ENCODE measurements around the gene EPB41L4B.

EPB41L4B gene

GRCh38 chr9:109319626-109320241 lies 1.1 kb downstream of the EPB41L4B start:
- peak; percentile 5 for DNase-seq

DNA sequence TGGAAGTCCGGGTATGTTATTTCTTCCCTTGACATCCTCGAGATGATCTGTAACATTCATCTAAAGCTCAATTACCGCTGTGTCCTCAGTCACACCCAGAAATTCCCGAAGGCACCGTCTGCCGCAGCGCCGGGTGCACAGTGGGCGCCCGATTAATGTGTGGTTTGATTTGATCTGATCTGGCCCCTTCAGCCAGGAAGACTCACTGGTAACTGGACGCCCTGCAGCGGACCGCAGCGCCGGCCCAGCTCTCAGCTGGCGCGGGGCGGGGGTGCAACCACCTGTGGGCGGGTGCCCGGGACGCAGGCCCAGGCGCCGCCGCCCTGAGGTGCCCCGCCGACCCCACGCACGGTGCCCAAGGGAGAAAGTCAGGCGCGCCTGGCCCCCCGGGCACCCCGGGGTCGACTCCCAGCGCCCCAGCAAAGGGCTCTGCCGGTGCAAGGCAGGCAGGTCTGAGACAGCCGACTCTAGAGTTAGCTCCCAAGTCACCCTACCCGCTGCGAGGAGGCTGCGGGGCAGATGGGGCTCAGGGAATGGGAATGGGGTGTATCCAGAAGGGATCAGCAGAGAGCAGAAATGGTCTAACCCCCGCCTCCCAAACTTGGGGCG lies 1.7 kb downstream of the EPB41L4B start:
- DNase-seq, result no peak

DNA sequence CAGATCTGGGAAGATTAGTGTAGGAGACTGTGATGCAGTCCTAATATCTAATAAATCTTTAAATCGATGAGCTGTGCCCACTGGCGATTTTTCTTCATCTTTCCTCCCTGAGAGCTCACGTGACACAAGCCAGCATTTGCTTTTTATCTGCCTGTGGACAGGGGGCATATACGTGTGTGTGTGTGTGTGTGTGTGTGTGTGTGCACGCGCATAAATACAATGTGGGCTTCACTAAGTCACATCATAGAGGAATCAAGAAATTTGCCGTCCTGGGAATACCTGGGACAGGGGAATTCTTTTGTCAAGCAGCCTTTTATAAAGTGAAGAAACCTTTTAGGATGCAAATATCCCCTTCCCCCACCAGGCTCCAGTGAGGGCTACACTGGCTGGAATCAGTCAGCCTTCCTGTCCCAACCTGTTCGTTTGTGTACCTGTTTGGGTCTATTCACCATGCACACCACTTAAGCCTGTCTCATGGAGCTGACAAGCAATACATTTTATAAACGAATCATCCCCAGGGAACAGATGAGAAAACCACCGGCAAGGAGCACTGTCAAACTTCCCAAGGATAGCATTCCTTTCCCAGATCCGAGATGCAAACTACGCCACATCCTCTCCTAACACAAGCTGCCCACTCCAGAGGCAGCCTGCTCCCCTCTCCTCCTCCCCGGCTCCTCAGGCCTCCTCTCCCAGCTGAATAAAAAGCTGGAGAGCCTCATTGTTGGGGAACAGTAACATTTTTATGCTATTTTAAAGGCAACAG lies 2.7 kb downstream of the EPB41L4B start:
- DNase-seq, result no peak

DNA sequence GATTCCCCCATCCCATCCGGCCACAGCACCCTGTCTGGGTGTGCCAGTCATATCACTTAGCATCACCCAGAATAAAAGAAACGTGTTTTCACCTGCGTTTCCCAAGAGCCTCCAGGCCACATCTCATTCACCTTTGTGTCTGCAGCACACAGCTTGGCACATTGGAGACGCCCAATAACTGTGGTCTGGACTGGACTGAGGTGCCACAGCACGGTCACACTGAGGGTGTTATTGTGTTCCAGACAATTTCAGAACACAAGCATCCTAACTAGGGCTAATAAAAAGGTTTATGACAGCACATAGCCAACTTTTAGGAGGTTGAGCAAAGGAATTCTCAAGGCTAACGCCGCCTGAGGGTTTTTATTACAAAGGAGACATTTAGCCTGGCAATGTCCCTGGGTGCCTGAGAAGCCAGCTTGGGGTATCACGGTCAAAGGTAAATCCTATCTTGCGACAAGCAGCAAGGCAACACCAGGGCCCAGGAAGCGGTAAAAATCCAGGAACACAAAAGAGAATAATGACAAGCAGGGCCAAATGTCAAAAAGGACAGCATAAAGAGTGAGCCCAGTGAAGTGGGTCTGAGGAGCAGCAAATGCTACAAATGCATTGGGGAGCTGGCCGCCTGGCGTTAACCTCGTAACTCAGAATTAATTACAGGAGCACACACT lies 3.4 kb downstream of the EPB41L4B start:
- DNase-seq, result no peak

- no peak for DNase-seq
Observed at GRCh38 chr9:109316207-109316640, 4.6 kb downstream of the EPB41L4B start.

DNA sequence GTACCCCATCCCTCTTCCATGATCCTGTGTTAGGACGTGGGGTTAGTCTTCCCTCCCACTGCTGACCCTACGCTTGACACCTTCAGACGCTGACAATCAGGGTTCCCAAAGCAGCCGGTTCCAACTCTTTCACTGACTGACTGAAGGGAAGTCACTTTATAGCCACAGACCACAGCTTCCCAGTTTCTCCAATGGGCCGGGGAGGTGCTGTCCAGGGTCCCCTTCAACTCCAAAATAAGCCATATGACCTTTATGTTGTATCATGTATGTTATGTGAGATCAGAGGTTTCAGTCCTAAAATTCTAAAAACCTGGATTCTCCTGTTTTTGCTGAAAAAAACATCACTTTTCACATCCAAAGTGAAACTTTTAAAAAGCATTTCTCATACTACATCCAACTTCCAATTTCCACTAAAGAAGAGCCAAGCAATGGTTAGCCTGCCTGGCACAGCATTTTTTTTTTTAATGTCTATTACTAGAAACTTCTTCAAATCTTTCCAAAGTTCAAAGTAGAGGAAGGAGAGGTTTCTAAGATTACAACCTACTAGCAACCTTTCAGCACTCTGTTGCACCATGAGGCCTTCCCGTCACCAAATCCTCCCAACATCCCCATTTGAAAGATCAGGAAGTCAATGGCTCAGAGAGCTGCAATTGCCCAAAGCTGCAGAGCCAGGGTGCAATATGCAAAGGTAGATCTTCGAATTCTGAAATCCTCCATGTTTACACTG lies 5.2 kb downstream of the EPB41L4B start:
- DNase-seq, result no peak

- DNase-seq, result no peak
Observed at GRCh38 chr9:109314011-109314531, 6.8 kb downstream of the EPB41L4B start.

GRCh38 chr9:109313351-109313750 lies 7.5 kb downstream of the EPB41L4B start:
- DNase-seq, result no peak

GRCh38 chr9:109312783-109313182 lies 8.1 kb downstream of the EPB41L4B start:
- DNase-seq, result no peak

DNA sequence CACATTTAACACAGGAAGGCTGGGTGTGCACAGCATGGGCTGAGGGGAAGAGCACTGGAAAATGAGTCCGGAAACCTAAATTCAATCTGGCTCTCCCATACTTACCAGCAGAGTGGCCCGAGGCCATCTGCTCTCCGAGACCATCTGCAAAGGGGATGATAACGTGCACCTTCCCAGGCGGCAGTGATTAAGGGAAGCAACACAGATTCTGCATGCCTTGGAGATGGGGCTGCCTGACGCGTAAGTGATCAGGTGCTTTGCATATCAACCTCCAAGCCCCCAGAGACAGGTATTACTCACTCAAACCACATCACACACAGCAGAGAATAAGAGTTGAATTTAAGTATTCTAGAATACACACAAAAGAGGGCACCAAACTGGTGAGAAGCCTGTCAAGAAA lies 9.1 kb downstream of the EPB41L4B start:
- no peak for DNase-seq

DNA sequence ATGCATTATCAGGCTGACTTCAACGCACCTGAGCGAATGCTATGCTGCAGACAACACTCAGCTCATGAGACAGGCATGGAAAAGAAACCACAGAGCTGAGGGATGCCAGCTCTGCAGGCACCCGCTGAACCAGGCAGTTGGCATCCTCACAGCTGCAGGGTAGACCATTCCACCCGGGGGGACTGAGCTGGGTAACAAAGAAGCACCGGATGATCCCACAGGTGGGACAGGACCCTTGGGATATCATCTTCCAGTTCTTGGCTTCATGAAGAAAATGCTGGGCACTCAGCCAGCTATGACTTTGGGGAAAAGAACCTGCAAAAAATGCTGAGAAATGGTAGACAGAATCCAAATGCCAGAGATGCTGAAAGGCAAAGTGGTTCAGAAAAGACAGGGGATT lies 9.6 kb downstream of the EPB41L4B start:
- DNase-seq, result no peak

GRCh38 chr9:109310486-109310901 lies 10.4 kb downstream of the EPB41L4B start:
- no peak for DNase-seq

DNA sequence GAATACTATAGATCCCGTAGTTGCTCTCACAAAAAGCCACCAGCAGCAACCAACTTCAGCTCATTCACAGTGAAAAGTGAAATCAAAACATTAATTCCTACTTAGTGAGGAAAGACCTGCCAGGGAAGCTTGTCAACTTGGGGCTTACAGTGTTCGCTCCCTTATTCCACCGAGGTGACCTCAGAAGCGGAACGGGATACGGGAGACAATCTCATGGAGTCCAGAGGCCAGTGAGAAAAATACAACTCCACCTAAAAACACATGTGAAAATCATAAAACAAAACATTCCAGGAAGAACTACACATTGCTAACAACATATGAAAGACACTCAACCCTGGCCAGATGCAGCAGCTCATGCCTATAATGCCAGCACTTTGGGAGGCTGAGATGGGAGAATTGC lies 11.6 kb downstream of the EPB41L4B start:
- DNase-seq, result no peak

DNA sequence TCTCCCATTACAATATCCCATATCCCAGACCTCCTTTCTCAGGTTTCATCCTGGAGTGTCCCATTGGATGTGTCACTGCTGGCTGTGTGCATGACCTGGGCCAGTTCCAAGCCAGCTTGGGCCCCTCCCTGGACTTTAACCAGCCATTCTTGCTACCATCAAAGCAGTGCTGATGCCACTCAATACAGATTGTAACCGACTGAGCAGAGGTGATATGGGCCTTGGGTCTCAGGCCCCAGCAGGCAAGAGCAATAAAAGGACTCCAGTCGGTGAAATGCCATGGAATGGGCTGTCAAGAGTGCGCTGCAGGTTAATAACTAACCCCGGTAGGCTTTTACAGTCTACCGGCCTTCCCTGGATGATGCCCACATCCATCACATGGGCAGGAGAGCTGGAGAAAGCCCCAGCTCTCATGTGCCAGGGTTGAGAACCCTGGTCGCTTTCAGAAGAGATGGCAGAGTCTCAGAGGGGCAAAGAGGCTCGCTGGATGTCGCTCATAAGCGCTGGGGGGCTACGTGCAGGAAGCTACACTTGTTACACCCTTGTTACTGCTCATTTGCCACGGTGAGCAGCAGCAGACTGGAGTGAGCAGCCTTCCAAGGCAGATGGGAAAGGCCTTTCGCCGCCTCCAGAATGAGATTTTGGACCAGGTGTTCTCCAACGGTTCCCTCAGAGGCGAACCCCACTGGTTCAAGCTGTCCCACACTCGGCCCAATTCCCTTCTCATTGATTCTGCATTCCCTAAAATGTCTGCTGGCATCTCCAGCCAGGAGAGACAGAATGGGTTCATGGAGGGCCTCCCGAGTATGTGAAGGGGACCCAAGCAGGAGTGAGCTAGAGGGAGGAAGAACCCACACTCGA lies 13.2 kb downstream of the EPB41L4B start:
- DNase-seq, result no peak

GRCh38 chr9:109305801-109306200 lies 15.1 kb downstream of the EPB41L4B start:
- no peak for DNase-seq

- no peak for DNase-seq
Observed at GRCh38 chr9:109304347-109304746, 16.5 kb downstream of the EPB41L4B start.

DNA sequence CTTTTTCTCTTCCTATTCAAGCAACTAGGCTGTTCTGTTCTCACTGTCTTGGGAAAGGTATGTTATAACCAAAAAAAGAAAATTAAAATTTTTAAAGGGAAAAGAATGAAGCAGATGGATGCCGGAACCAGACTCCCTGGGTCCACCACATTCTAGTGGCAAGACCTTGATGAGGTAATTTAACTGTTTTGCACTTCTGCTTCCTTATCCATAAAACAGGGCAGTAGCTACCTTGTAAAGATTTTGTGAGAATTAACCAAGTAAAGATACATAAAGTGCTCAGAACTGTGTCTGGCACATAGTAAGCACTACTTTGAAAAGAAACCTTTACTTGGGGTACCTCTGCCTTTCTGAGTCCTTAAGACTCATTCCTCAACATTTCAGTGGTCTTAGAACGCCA lies 17.0 kb downstream of the EPB41L4B start:
- DNase-seq, result no peak

DNA sequence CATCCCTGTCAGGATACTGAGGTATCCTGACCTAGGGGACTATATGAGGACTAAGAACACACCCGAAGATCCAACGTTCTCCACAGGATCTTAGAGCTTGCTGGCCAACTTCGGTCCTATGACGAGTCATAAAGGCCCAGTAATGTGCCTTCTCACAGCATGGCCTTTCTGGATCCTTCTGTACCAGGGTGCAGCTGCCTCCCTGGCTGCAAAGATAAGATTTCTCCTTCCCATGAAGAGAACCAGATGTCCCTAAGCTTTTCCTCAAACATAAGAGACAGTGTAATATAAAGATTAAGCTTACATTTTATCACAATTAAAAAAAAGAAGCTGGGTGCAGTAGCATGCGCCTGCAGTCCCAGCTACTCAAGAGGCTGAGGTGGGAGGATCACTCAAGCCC lies 18.3 kb downstream of the EPB41L4B start:
- no peak for DNase-seq

GRCh38 chr9:109301012-109301411 lies 19.8 kb downstream of the EPB41L4B start:
- no peak for DNase-seq

DNA sequence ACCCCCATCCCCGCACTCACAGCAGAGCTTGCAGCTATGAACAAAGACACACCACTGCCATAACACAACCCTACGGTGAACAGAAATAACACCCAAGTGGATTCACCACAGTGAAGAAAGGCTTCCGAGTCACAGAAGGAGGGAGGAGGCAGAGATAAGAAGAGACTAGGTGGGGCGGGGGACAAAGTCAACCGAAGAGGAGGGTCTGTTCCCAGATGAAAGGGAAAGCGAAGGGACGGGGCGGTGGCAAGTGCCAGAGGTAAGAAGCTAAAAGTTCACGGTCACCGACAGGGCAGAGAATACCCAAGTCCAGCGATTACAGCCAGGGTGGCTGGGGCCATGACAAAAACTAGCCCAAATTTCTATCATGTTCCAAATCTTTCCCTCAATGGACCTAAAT lies 21.0 kb downstream of the EPB41L4B start:
- no peak for DNase-seq

DNA sequence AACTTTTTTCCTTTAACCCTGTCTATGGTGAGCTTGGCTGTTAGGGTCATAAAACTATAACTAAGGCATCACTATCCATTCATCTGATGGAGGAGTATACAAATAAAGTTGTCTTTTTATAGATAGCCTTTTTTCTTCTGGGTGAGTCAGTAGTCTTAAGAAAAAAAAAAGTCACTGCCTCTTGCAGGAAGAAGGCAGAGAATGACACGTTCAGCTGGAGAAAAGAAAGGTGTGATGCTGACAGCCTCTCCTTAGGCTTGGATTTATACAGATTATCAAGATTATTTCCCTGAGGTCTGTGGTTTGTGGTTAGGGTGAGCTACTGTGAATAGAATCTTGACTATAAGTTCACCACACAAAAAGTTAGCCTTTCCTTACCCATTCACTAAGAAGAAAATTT lies 23.0 kb downstream of the EPB41L4B start:
- DNase-seq, result no peak
